Measurements from ENCODE around the gene EIF4E2.

- TF ChIP-seq, protein P1, sequence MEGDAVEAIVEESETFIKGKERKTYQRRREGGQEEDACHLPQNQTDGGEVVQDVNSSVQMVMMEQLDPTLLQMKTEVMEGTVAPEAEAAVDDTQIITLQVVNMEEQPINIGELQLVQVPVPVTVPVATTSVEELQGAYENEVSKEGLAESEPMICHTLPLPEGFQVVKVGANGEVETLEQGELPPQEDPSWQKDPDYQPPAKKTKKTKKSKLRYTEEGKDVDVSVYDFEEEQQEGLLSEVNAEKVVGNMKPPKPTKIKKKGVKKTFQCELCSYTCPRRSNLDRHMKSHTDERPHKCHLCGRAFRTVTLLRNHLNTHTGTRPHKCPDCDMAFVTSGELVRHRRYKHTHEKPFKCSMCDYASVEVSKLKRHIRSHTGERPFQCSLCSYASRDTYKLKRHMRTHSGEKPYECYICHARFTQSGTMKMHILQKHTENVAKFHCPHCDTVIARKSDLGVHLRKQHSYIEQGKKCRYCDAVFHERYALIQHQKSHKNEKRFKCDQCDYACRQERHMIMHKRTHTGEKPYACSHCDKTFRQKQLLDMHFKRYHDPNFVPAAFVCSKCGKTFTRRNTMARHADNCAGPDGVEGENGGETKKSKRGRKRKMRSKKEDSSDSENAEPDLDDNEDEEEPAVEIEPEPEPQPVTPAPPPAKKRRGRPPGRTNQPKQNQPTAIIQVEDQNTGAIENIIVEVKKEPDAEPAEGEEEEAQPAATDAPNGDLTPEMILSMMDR (IDR thresholded peaks at IDR 0.05; ENCODE audit: low read depth, low read length) = no peak
- no peak for TF ChIP-seq EZH2phosphoT487 (IDR thresholded peaks at IDR 0.05; ENCODE audit: low read depth)
Measured at GRCh38 chr2:232515639-232516038, 34.9 kb upstream of the EIF4E2 start.

Measured in OCI-LY3 (cell line).